DLD1 (cell line): ENCODE data around the gene RTF2.

ENCODE experiments used
- in situ Hi-C: cut with HindIII; loops from 2 replicates; pipeline ENCODE4 v1.10.0; 2017; ENCODE audit warnings: low sequenced_read_pairs

RTF2 gene

DNA sequence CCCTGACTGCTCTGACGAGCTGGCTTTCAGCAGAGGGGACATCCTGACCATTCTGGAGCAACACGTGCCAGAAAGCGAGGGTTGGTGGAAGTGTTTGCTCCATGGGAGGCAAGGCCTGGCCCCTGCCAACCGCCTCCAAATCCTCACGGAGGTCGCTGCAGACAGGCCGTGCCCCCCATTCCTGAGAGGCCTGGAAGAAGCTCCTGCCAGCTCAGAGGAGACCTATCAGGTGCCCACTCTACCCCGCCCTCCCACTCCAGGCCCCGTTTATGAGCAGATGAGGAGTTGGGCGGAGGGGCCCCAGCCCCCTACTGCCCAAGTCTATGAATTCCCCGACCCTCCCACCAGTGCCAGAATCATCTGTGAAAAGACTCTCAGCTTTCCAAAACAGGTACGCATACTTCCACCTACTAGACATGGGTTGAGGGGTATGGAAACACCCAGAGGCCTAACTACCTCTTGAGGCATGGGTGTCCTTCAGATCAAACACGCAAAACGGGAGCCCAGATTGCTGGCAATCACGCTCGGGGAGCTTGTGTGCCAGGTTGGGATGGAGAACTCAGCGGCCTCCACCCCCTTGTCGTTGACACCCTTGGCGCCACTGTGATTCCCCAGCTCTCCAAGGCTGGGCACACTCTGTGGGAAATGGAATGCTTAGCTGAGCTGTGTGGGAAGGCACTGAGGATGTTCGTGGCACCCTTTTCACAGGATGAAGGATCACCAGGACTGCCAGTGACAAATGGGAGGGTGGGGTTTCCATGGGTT is 31.0 kb upstream of the RTF2 start:
- in situ Hi-C loops = no loop called here

DNA sequence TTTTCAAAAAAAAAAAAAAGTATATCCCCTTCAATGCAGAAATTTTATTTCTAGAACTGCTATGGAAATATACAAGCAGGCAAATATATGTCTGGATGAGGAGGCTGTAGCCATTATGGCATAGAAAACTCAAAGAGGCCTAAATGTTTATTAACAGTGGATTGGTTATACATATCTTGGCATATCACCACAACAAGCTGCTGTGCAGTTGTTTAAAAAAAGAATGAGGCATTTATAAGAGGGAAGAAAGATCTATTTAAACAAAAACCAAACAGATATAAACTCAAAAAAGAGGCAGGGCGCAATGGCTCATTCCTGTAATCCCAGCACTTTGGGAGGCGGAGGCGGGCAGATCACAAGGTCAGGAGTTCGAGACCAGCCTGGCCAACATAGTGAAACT is 30.1 kb upstream of the RTF2 start:
- in situ Hi-C loops = no loop called here

DNA sequence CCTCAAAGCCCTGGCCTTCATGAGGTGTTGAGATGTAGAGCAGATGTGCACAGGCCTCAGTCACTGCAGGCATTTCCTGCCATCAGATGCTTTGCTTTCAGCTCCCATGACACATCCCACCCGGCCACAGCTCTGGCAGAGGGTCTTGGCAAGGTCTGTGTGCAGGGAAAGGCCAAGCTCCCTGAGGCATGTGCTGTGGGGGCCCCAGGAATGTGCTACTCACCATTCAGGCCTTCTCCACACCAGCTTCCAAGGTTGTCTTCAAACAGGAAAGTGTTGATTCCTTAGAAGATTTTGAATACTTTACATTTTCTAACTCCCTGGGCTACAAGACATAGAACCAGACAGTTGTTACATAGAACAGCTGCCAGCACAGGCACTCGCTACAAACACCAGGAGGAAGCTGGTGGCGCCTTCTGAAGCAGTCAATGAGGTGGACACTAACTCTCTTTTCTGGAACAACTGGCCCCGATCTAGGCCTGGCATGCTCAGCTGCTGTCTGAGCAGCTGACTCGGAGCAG is 28.6 kb upstream of the RTF2 start:
- in situ Hi-C loops = no loop called here

DNA sequence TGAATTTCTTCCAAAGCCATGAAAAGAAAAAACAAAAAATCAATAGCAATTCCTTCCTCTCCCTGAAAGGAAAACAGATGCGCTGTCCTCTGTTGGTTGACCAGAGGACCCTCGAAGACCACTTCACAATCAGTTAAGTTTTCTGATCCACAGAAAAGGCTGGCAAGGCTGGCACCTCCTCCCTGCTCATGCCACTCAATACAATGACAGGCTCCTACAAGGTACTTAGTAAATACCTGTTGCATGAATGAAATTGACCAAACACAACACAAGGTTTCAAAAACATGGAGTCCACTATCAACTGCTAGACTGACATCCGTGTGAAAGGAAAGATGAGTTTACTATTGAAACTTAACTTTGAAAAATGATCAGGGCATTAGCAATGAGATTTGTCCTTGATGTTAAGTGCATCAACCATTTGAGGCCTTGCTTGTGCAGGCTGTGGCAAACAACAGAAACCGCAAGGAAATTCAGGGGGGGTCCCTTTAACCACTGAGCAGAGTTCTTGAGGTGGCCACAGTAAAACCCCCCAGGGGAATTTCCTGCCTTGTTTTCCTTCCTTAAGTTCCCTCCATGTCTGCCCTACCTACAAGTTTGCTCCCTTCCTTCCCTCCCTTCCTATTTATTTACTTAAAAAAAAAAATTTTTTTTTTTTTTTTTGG is 27.9 kb upstream of the RTF2 start:
- in situ Hi-C loops = no loop called here

DNA sequence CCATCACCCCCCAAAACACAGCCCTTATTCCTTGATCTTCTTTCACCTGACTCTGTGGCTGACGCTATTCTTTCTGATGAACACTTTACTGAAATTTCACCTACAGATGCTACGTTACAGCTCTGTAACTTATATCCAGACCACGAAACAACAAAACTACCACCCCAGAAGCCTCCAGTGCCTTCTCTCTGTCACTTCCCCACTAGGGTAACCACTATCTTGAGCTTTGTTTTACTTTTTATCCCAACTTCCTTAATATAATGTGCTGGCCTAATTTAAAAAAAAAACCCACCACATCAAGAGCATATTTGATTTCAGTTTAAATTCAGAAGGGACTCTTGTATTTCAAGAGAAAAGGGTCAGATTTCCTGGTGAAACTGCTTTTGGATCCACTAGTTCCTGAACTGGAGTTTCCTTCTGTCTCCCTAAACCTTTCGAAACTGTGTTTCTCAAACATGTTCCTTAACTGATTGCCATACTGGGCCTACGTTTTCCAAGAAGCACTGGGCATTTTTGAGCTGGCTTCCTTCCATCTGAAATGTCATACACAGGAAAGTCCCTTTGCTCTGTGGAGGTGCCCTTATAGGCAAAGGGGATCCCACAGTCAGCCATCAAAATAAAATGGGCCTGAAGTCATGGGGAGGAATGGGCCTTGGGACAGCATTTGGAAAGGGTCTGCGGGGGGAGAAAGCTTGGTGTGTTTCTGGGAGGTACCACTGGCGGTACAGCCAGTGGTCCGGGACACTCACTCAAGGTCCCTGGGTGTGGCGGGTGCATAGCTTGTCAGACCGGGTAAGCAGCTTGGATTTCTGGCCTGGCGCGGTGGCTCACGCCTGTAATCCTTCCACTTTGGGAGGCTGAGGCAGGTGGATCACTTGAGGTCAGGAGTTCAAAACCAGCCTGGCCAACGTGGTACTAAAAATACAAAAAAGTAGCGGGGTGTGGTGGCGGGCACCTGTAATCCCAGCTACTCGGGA is 25.8 kb upstream of the RTF2 start:
- in situ Hi-C loops = no loop called here

DNA sequence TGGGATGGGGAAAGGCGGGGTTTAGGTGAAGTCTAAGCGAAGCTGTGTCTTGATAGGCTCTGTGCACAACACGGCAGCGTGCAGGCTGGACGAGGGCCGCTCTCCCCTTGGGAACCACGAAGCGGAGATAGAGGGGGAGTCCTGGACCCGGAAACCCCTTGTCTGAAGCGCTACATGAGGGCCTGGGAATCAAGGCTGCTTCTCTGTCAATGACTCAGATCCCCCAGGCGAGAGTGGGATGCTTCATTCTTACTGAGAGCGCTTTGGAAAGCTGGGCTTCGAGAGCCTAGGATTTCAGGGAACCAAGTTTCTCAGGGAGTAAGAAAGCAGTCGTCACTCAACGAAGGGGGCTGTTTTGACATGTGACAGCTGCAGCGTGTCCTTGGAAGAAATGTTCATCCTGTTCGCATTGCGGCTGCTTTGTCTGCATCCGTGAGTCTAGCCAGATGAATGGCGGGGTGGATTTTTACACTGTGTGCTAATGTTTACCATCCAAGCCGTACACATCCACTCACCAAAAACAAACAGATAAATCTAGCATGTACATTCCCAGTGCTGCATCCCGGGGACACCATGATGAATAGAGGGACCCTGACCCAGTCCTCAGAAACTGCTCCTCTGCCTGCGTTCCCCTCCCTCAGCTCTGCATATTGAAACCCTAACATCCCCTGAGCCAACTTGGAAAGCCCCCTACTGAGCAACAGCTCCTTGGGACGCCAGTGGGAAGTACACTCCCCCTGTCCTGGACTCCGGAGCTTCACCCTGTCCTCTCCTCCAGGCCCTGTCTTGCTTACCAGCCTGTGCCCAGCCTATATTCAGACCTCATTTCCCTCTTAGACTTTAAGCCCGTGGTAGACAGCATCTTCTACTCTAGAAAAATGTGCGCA is 24.5 kb upstream of the RTF2 start:
- in situ Hi-C loops = no loop called here

DNA sequence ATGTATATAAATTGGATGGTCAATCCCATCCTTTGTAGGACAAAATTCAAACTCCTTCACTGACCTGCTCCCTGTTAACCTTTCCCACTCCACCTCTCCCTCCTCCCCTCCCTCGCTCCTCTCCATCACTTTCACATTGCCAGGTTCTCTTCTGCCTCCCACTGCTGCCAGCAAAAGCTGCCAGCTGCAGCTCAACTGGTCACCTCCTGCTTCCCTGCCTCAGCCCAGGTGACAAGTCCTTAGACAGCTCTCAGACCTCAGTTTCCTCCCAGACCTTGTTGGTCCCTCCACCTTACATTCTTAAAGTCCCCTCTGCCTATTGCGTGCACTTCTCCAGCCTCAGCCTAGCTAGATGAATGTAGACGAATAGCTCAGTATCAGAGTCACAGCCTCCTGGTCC is 23.3 kb upstream of the RTF2 start:
- in situ Hi-C loops = no loop called here

DNA sequence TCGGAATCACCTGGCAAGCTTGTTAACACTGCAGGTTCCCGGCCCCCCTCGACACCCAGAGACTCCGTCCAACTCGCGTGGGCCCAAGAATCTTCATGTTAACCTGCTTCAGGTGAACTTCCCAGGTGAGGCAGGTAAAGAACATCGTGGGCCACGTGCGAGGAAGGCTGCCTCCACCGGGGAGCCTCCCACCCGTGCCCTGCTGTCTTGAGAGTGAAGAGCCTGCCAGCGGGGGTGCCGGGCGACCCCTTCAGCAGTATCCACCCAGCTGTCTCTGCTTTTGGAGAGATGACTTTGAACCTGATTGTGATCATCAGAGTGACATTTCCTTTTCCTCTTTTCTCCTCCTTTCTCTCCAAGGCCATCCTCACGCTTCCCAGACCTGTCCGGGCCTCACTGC is 22.9 kb upstream of the RTF2 start:
- in situ Hi-C loops = no loop called here

DNA sequence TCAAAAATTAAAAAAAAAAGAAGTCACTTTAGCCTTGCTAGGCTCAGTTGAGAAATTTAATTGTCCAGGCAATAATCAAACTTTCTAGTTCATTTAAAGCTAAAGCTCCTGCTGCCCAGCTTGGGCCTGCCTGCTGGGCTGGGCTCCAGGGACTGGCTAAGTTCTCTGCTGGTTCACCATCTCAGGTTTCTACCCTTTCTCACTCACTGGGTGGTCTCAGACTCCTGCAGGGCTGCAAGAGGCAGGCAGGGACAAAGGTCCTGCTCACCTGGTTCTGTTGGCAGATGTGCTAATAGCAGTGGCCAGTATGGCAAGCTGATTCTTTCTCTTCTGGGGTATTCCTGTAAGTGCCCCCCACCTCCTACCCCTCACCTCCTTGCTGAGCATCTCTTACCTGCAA is 21.2 kb upstream of the RTF2 start:
- in situ Hi-C loops = no loop called here

DNA sequence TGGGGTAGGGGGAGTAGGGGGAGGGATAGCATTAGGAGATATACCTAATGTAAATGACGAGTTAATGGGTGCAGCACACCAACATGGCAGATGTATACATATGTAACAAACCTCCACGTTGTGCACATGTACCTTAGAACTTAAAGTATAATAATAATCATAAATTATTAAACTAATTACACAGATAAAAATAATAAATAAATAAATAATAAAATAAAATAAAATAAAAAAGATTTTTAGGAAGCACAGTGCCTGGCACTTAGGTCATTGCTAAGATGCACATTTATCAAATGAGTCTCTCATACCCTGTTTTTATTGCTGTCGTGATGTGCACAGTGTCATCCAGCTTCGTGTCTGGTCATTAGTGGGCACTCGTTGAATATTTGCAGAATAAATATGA is 19.0 kb upstream of the RTF2 start:
- in situ Hi-C loops = no loop called here

DNA sequence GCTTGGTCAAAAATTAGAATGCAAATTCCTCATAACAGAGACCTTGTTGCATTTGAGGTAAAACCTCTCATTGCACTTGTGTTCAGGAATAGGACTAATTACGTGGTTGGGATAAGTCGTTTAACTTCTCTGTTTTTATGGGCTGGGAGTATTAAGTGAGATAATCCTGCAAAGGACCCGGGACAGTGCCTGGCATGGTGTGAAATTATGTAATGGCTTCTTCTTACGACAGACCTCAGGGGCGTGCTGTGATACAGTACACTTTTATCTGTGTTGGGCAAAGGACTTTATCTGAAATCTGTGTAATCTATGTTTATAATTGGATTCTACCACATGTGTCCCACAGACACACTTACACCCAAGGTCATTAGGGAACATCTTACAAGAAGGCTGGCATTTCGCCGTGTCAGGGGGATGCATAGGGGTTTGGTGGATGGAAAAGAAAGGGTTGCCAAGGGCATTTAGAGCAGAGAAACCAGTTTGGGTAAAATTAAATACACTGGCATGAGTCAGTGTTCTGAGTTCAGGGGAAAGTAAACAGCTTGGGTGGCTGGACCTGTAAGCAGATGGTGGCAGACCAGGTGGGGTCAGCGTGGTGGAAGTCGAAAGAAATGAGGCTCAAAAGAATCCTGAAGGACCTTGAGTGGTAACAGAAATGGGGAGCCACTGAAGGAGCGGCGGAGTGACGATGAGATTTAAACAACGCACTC is 17.2 kb upstream of the RTF2 start:
- in situ Hi-C loops = no loop called here

DNA sequence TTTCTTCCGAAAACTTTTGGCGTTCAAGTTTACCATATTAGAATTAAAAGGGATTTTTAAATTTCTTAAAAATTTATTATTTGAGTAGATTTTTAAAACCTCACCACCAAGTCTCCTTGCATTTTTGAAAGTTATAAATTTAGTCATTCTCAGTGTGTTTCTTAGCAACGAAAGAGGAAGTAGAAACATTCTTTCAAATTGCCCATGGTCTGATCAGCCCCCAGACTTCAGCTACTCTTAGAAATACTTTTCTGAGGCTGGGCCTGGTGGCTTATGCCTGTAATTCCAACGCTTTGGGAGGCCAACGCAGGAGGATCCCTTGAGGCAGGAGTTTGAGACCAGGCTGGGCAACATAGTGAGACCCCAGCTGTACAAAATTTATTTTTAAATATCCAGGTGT is 15.1 kb upstream of the RTF2 start:
- in situ Hi-C loops = no loop called here

DNA sequence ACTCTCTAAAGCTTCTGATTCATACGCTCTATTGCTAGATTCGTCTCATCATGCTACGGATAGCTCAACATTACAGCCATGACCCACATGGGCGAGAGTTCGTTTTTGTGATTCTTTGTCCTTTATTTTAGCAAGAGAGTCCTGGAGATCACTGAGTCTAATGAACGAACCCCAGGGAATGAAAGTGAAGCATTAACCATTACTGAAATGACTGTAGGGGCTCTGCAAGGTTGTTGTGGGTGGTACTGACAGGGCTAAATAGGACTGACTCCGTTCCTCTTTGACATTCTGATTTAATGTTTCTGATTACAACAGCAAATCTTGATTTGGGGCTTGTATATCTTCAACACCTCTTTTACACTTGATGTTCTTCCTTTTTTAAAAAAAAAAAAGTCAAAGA is 13.7 kb upstream of the RTF2 start:
- in situ Hi-C loops = no loop called here

DNA sequence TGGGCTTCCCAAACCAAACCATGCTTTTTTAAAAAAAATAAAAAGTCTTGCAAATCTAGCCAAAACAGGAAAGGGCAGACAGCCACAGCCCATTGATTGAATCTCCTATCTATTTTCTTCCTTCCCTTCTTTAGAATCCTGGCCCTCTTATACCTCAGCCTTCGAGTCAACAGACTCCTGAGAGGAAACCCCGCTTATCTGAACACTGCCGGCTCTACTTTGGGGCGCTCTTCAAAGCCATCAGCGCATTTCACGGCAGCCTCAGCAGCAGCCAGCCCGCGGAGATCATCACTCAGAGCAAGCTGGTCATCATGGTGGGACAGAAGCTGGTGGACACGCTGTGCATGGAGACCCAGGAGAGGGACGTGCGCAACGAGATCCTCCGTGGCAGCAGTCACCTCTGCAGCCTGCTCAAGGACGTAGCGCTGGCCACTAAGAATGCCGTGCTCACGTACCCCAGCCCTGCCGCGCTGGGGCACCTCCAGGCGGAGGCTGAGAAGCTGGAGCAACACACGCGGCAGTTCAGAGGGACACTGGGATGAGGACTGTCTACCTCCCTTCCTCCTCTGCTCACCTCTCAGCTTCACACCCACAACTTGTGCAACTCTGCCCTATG is 10.1 kb upstream of the RTF2 start:
- in situ Hi-C loops = no loop called here

DNA sequence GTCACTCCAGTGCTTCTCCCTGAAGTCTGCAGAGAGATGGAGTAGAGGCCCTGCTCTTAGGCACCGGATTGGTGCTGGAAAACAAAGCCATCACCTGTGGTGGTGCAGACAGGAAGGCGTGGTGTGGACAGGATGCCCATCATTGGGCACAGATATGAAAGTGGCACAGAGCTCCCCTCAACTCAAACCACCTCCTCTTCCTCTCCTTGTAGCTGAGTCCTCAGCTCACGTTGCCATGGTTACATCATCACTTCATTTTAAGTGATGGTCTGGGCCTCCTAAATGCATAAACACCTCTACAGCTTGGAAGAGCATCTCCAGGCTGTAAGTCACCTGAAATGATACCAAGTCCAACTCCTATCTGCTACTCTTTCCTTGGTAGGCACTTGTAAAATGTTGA is 8.0 kb upstream of the RTF2 start:
- in situ Hi-C loops = no loop called here

DNA sequence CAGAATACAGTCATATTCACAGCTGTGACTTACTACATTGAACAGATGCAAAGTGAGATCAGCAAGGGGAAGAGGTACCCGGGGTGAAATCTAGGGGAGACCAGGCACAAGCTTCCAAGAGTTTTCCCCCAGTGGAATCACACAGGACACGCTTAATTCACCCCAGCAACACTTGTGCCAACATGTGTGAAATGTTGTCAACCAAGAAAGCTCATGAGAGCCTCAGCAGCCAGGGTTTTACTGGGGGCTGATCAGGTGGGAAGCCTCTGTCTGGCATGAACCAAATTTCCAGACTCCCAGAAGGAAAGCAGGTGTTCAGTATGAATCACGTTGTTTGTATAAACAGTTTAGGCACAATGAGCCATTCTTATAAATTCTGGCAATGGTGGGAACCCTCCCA is 6.9 kb upstream of the RTF2 start:
- in situ Hi-C loops = no loop called here

DNA sequence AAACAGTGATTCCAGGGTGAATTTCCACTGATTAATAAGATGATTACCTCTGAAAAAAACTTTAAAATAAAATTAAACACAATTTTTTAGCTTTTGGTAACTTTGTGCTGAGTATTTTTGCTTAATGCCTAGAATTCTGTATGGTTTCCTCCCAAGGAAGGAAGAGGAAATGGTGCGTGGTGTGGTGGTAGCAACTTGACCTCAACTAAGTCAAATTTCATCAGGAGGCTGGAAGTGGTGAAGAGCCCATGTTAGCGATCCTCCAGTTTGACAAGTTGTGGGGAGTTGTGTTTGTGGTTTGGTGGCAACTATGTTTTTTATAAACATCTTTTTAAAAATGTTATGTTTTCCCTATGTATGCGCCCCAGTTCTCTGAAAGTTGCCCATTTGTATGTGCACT is 5.0 kb upstream of the RTF2 start:
- in situ Hi-C loops = no loop called here

DNA sequence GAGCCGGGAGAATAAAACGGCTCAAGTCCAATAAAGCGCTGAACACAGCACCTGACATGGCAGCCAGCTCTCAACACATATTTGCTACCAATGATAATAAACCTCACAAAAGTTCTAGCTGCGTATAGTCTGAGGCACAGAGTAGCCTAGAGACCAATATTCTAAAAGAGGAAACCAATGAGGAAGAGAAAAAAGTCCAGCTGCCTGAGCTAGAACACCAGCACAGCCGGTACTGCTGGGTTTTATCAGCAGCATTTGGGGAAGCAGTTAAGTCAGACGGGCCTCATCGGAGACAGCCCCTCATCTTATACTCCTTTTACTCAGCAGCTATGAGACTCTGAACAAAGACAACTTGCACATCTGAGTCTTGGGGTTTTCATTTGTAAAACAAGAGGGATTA is 2.4 kb upstream of the RTF2 start:
- in situ Hi-C loops = no loop called here

DNA sequence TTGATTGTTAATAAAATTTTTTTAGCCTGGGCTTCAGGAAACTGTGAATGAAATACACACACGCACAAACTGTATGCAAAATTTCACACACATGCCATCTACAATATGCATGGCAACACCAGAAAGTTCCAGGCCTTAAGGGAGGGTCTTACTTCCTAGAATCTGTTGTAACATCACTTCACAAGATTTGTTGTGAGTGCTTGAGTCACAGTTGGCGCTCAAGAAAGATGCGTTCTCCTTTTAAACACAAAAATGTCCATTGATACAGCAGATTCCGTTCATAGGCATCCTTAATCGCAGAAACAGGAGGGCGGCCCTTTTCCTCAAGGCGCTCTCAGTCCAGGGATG is 485 bp upstream of the RTF2 start:
- in situ Hi-C loops = no loop called here

DNA sequence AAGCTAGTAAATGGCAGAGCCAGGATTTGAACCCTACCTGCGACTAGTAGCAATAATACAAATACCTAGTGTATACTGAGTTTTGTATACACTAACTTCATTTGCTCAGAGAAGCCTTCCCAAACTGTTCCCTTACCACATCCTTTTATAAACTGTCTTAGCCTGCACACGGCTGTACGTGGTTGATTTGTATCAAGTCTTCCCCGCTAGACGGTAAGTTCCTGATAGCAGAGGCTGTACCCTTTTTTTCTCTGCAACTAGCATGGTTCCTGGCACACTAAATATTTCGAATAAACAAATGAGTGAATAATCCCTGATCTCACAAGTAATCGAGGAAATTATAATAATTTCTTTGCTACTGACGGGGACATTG is 636 bp downstream of the RTF2 start:
- in situ Hi-C loops = no loop called here
